ENCODE results near the gene PRMT5. TPM values are rescaled to one million over a fixed set of nuclear protein-coding genes. Genes with fewer than 3 reads are reported as not detected.

PRMT5 gene
- total RNA-seq, 1 donor from 2014 or later, result 19.7 TPM

- no peak for ATAC-seq
These were observed 50.6 kb downstream of the PRMT5 start for GRCh38 chr14:22878271-22879246.

DNA sequence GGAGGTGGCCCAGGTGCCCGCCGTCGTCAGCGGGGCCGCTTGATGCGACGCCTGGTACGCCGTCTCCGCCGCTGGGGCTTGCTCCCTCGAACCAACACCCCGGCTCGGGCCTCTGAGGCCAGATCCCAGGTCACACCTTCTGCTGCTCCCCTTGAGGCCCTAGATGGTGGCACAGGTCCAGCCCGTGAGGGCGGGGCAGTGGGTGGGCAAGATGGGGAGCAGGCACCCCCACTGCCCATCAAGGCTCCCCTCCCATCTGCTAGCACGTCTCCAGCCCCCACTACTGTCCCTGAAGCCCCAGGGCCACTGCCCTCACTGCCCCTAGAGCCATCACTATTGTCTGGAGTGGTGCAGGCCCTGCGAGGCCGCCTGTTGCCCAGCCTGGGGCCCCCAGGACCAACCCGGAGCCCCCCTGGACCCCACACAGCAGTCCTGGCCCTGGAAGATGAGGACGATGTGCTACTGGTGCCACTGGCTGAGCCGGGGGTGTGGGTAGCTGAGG is 52.1 kb downstream of the PRMT5 start:
- no peak for ATAC-seq
- no peak for DNase-seq (ENCODE audit: low spot score)

More at GRCh38 chr14:22878271-22879246, 50.6 kb downstream of the PRMT5 start:
- no peak for DNase-seq (ENCODE audit: low spot score)

- DNase-seq (ENCODE audit: low spot score) (no peak), ATAC-seq (no peak)
These were observed 53.3 kb downstream of the PRMT5 start for GRCh38 chr14:22875748-22876319.

GRCh38 chr14:22875003-22875747 is 54.0 kb downstream of the PRMT5 start:
- ATAC-seq (no peak), DNase-seq (ENCODE audit: low spot score) (no peak)

DNA sequence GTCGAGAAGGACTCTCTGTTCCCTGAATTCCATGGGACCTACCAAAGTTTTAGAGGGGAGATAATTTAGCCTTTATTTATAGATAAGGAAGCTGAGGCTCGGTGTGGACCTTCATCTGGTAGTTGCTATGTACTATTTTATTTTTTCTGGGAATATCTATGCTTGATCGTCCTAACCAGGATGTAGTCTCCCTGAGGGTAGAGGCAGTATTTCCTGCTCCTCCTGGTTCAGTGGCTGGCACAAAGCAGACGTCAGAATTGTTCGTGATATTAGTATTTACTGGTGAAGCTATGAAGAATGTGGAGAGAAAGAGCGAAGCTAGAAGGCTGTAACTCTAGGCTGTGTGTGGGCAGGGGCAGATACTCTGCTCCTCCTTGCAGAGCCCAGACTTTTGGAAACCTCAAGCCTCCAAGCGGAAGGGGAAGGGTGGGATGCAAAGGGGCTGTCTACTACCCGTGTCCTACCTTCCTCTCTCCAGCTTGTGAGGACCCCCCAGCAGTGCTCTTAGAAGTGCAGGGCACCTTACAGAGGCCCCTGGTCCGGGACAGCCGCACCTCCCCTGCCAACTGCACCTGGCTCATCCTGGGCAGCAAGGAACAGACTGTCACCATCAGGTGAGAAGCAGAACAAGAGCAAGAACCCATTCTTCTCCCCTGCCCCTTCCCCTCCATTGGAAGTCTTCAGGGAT is 56.2 kb downstream of the PRMT5 start:
- ATAC-seq (no peak), DNase-seq (ENCODE audit: low spot score) (no peak)

- ATAC-seq, result peak; percentile 66
- DNase-seq (ENCODE audit: low spot score), result peak; percentile 84
These were observed 56.9 kb downstream of the PRMT5 start for GRCh38 chr14:22872033-22872832.

GRCh38 chr14:22871224-22872032 is 57.7 kb downstream of the PRMT5 start, which contains the start of gene LRP10:
Gene LRP10, plus strand, starts transcription at chr14:22871740. Its CDS starts 564 bp downstream, at chr14:22872304.
- ATAC-seq (peak; percentile 93), DNase-seq (ENCODE audit: low spot score) (peak; percentile 96)

GRCh38 chr14:22870811-22871223 is 58.4 kb downstream of the PRMT5 start:
- peak; percentile 8 for ATAC-seq
- no peak for DNase-seq (ENCODE audit: low spot score)

Other genes starting within 250 kb of the PRMT5 start
- 71.3 TPM for gene OXA1L, start 162.7 kb downstream of the PRMT5 start, total RNA-seq
- 6.1 TPM for gene SLC7A7, start 113.9 kb downstream of the PRMT5 start, total RNA-seq
- gene MRPL52, start 99.5 kb downstream of the PRMT5 start, total RNA-seq, result 48.9 TPM
- gene MMP14, start 92.8 kb downstream of the PRMT5 start, total RNA-seq, result 10.9 TPM
- gene LRP10, start 57.6 kb downstream of the PRMT5 start, total RNA-seq, result 34.3 TPM
- gene REM2, start 46.2 kb downstream of the PRMT5 start, total RNA-seq, result 0.13 TPM
- gene RBM23, start 10.2 kb downstream of the PRMT5 start, total RNA-seq, result 35.3 TPM
- gene HAUS4, start 27.7 kb upstream of the PRMT5 start, total RNA-seq, result 9.7 TPM
- gene AJUBA, start 53.2 kb upstream of the PRMT5 start, total RNA-seq, result 8.6 TPM
- gene C14orf93, start 80.8 kb upstream of the PRMT5 start, total RNA-seq, result 4.3 TPM
- gene PSMB5, start 105.5 kb upstream of the PRMT5 start, total RNA-seq, result 59.9 TPM
- not detected for gene PSMB11, start 112.8 kb upstream of the PRMT5 start, total RNA-seq
- 0.43 TPM for gene CDH24, start 128.1 kb upstream of the PRMT5 start, total RNA-seq
- gene ACIN1, start 165.8 kb upstream of the PRMT5 start, total RNA-seq, result 48.2 TPM
- 14.4 TPM for gene C14orf119, start 166.1 kb upstream of the PRMT5 start, total RNA-seq
- gene CIROP, start 175.6 kb upstream of the PRMT5 start, total RNA-seq, result not detected
- gene CEBPE, start 189.9 kb upstream of the PRMT5 start, total RNA-seq, result not detected